Kidney (tissue), 14 donors: Measurements from ENCODE around the gene TRAF4. TPM values are rescaled to one million over a fixed set of nuclear protein-coding genes. Genes with fewer than 3 reads are reported as not detected.
"Not testable (repeated sequence)": the region's sequence is repeated elsewhere in the genome, so short reads cannot be mapped to it uniquely, and the experiment has no call there.

ENCODE experiments used
- DNase-seq, 5 donors: peaks; one replicate each; pipeline ENCODE4 v3.0.0-alpha.2; 2013 to 2020
- FAIRE-seq: peaks from 2 replicates; lab custom pipeline; 2012; peaks lifted over from hg19 to GRCh38; lab: Jason Lieb, UNC
- H3K27ac ChIP-seq, 2 donors: one replicate each; pipeline ENCODE4 v1.7.0; 2013; ENCODE audit warnings: low read depth in 2 of 2, low read length in 2 of 2, inconsistent platforms in 1 of 2
- H3K27me3 ChIP-seq: one replicate; pipeline ENCODE4 v1.7.1; 2013; ENCODE audit warnings: low read length, inconsistent platforms; ENCODE audit not compliant: control insufficient read depth, insufficient read depth
- H3K36me3 ChIP-seq, 3 donors: one replicate each; pipeline versions ENCODE4 v1.7.0 to v1.7.1; 2013; ENCODE audit warnings: low read length in 3 of 3, control low read depth in 1 of 3, inconsistent platforms in 1 of 3; ENCODE audit not compliant: insufficient read depth in 3 of 3, control insufficient read depth in 2 of 3
- H3K4me1 ChIP-seq, 3 donors: one replicate each; pipeline versions ENCODE4 v1.7.0 to v1.7.1; 2013; ENCODE audit warnings: low read length in 3 of 3, inconsistent platforms in 1 of 3, low read depth in 1 of 3; ENCODE audit not compliant: control insufficient read depth in 2 of 3, insufficient read depth in 2 of 3
- H3K4me3 ChIP-seq, 3 donors: one replicate each; pipeline versions ENCODE4 v1.7.0 to v1.8.1; 2013; ENCODE audit warnings: low read length in 3 of 3, control low read depth in 1 of 3, inconsistent platforms in 1 of 3
- H3K9ac ChIP-seq, 3 donors: one replicate each; pipeline versions ENCODE4 v1.7.0 to v1.7.1; 2013; ENCODE audit warnings: low read length in 3 of 3, control low read depth in 1 of 3, inconsistent platforms in 1 of 3
- H3K9me3 ChIP-seq, 3 donors: one replicate each; pipeline versions ENCODE4 v1.7.0 to v1.7.1; 2013; ENCODE audit warnings: low read length in 3 of 3, control low read depth in 1 of 3, inconsistent platforms in 1 of 3; ENCODE audit not compliant: control insufficient read depth in 2 of 3, insufficient read depth in 1 of 3
- intact Hi-C: fragments of 100-400 bp; cut with DNase I; formaldehyde crosslinking; loops from one replicate; pipeline ENCODE4 v1.11.1; 2022
- polyA plus RNA-seq: library from polyadenylated mRNA; stranded (reverse); fragments of 350-450 nt; fragmentation: Illumina TruSeq; extraction: RNeasy Lipid Tissue Mini Kit (QIAGEN cat#74804); gene quantifications from one replicate; pipeline ENCODE4 v1.2.3, GENCODE V29; 2014; ENCODE audit warnings: low read depth, low replicate concordance; ENCODE audit not compliant: insufficient read depth
- total RNA-seq: library from RNA; stranded (reverse); fragmentation: NEBNext Ultra II Directional; extraction: Animal tissue kit (Norgen Biotek cat#: 25700); gene quantifications from one replicate; pipeline ENCODE4 v1.2.1, GENCODE V29; 2021
- TF ChIP-seq, protein P1 (sequence below): IDR thresholded peaks from 3 replicates; pipeline ENCODE4 v1.5.1; 2012; ENCODE audit warnings: mild to moderate bottlenecking, moderate library complexity, borderline replicate concordance; ENCODE audit not compliant: insufficient read depth; ENCODE audit errors: extremely low read depth
- donor health status: control.
- donor health status: control.
- donor health status: control.
- donor health status: control.
- donor health status: control.
- donor health status: DM: yes; HTN: yes; CAD: no.
- donor health status: Normal renal cell carcinoma (clear cell type).

TRAF4 gene
- total and polyA plus RNA-seq, 2 donors from 2014 or later: 53.4 to 118 TPM

DNA sequence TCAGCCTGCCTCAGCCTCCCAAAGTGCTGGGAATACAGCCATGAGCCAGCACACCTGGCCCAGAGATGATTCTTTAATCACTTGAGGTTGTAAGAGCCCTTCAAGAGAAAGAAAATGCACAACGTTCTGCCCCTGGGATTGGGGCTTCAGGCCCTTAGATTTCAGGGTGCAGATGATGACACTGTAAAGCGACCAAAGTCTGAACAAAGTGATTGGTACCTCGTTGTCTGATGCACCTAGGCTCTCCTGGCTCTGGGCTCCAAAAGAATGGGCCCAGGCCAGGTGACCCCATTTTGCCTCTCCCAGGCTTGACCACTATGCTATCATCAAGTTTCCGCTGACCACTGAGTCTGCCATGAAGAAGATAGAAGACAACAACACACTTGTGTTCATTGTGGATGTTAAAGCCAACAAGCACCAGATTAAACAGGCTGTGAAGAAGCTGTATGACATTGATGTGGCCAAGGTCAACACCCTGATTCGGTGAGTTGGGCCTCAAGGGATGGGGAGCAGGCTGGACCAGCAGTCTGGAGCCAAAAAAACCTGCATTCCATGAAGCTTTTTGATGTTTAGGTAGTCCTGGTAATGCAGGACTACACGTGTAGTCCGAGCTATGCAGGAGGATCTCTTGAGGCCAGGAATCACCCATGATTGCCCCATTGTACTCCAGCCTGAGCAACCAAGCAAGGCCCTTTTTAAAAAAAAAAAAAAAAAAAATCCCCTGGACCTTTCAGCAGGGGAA is 21.2 kb upstream of the TRAF4 start:
- TF ChIP-seq, protein P1, sequence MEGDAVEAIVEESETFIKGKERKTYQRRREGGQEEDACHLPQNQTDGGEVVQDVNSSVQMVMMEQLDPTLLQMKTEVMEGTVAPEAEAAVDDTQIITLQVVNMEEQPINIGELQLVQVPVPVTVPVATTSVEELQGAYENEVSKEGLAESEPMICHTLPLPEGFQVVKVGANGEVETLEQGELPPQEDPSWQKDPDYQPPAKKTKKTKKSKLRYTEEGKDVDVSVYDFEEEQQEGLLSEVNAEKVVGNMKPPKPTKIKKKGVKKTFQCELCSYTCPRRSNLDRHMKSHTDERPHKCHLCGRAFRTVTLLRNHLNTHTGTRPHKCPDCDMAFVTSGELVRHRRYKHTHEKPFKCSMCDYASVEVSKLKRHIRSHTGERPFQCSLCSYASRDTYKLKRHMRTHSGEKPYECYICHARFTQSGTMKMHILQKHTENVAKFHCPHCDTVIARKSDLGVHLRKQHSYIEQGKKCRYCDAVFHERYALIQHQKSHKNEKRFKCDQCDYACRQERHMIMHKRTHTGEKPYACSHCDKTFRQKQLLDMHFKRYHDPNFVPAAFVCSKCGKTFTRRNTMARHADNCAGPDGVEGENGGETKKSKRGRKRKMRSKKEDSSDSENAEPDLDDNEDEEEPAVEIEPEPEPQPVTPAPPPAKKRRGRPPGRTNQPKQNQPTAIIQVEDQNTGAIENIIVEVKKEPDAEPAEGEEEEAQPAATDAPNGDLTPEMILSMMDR: no peak
- Histone ChIP-seq H3K9me3 (no peaks in the 10 kb centered on the region), H3K4me3 (no peak overlapping the region), H3K4me1 (peaks cover 2 to 37% (median 11%) of the 10 kb centered on the region in 3 donors), H3K27ac (no peak overlapping the region), H3K27me3 (no peaks in the 10 kb centered on the region), H3K9ac (no peak overlapping the region), H3K36me3 (peaks cover 8 to 23% (median 16%) of the 10 kb centered on the region in 3 donors)
- no peak for DNase-seq
- FAIRE-seq: no peak
- intact Hi-C loops: no loop called here

DNA sequence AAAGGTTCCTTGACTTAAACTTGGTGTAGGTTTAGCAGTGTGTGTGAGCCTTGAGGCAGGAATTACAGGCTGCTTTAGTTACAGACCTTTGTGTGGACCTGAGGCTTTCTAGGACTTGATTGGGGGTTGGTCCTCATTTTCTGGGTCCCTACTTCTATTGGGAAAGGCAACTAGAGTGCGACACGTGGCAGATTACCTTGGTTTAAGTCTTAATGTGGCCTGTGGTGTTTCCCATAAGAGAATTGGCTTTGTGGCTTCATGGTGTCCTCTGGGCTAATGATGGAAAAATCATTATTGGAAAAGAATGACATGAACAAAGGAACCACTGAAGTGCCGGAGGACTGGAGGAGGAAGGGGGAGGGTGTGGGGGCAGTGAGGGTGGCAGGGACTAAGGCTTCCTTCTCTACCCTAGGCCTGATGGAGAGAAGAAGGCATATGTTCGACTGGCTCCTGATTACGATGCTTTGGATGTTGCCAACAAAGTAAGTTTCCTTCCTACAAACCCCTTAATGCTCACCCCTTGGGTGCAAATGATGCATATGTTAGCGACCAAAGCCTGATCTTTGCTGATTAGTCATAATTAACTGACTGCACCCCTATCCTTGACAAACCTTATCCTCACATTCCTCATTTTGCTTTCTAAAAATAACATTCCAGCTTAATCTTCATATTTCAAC is 20.5 kb upstream of the TRAF4 start:
- no peaks in the 10 kb centered on the region for H3K9me3 ChIP-seq
- H3K27ac ChIP-seq: no peak overlapping the region
- DNase-seq (no peak), FAIRE-seq (no peak)
- no peak overlapping the region for H3K9ac ChIP-seq
- H3K36me3 ChIP-seq: peaks cover 8 to 23% (median 16%) of the 10 kb centered on the region in 3 donors
- peaks cover 2 to 38% (median 11%) of the 10 kb centered on the region in 3 donors for H3K4me1 ChIP-seq
- intact Hi-C loops: no loop called here
- TF ChIP-seq, protein P1: no peak
- H3K4me3 ChIP-seq: no peak overlapping the region
- no peaks in the 10 kb centered on the region for H3K27me3 ChIP-seq

DNA sequence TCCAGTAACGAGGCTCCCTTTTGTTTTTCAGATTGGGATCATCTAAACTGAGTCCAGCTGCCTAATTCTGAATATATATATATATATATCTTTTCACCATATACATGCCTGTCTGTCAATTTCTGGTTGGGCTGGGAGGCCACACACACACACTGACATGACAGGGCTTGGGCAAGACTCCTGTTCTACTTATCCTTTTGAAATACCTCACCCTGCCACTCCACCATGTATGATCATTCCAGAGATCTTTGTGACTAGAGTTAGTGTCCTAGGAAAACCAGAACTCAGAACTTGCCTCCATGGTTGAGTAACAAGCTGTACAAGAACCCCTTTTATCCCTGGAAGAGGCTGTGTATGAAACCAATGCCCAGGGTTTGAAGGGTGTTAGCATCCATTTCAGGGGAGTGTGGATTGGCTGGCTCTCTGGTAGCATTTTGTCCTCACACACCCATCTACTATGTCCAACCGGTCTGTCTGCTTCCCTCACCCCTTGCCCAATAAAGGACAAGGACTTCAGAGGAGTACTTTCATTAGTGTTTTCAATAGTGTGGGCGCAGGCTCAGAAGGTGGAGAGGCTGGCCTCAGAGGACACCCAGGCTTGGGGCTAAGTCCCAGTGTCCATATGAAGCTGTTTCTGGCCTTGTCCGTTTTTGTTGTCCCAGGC is 19.8 kb upstream of the TRAF4 start:
- FAIRE-seq, H3K4me3 ChIP-seq, intact Hi-C loops, H3K9ac ChIP-seq, DNase-seq, H3K9me3 ChIP-seq, H3K27ac ChIP-seq, H3K27me3 ChIP-seq: not testable (repeated sequence)
- Histone ChIP-seq H3K4me1 (peaks cover 0 to 33% (median 8%) of the 10 kb centered on the region in 3 donors), H3K36me3 (peaks cover 8 to 23% (median 16%) of the 10 kb centered on the region in 3 donors)
